ENCODE measurements around the gene HDAC11. TPM values are rescaled to one million over a fixed set of nuclear protein-coding genes. Genes with fewer than 3 reads are reported as not detected.
"Not testable (repeated sequence)": the region's sequence is repeated elsewhere in the genome, so short reads cannot be mapped to it uniquely, and the experiment has no call there.

The HDAC11 gene
- total RNA-seq (2014; rRNA removed; shearing (Covaris generic)) (8.7 and 12.2 TPM in 2 replicates), polyA plus RNA-seq (2016; fragmentation: Nextera tagmentation; extraction: Ambion mirVana) (11.7 and 12.1 TPM in 2 replicates)

DNA sequence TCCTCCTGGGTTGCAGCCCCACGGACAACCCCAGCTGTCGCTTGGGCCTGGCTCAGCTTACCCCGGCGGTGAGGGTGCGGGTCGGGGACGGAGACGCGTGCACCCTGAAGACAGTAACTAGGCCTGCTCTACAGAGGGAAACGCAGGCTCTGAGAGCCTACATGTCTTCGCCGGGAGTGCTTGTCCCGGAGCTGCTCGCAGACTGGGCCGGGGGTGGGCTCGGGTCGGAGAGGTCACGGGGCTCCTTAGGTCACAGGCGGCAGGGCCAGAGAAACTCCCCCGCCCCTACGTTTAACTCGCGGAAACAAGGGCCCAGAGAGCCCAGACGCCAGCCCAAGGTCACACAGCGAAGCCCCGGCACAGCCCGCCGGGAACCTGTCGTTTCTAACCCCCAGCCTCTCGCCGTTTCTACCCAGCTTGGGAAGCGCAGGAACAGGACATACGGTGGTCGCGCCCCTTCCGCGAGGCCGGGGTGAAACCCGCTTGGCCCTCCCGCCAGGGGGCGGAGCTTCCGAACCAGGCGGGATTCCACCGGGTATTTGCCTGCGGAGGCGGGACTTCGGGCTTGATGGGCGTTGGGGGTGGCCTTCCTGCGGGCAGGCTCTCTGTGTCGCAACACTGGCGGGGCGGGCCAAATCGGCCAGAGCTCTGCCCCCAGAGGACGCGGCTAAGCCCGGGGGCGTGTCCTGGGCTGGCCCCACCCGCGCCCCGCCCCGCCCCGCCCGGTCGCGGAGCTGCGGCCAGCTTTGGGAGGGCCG, at the start of gene HDAC11:
HDAC11 (plus strand) TSS at position 725 of the 758 bp plus-strand sequence. CDS start 42 bp downstream, outside the sequence.
- 0 out of 2 replicates have a peak, but pooled peaks cover 4% of the 10 kb centered on the region for H3F3A ChIP-seq (ENCODE audit: insufficient read depth)
- peak; percentile 99 for DNase-seq
- H3K79me2 ChIP-seq (ENCODE audit: insufficient read depth) = no peaks in the 10 kb centered on the region
- H3K27me3 ChIP-seq (replicated peaks; ENCODE audit: insufficient read depth) = no peaks in the 10 kb centered on the region
- no peaks in the 10 kb centered on the region for H3K9me3 ChIP-seq (ENCODE audit: low read depth)
- no peaks in the 10 kb centered on the region for H3K36me3 ChIP-seq (ENCODE audit: low read depth)
- H4K20me1 ChIP-seq (ENCODE audit: insufficient read depth) = no peaks in the 10 kb centered on the region
- peak within 1 kb of the TSS; percentile 59 for H3K27ac ChIP-seq
- in situ Hi-C loops (cut with MboI) = loop anchor here (25.0 kb wide), 1 partner anchor 408 kb away; the partner anchor contains the start of gene WNT7A
- H3K9me2 ChIP-seq (ENCODE audit: insufficient read depth) = no peaks in the 10 kb centered on the region
- WGBS, 2 experiments (ENCODE audit: low coverage in 1 of 2, low lambda C conversion rate in 2 of 2, missing lambda C conversion rate in 2 of 2) = 2% methylated on average over 50 to 55 of the region's 67 CpGs
- peak within 1 kb of the TSS; percentile 90 for H3K9ac ChIP-seq
- H3K4me1 ChIP-seq (ENCODE audit: insufficient read depth) = peaks cover 3% of the 10 kb centered on the region; the same call in 1 of the 2 replicates
- peak within 1 kb of the TSS; percentile 86 for H3K4me2 ChIP-seq (ENCODE audit: unreplicated experiment)
- peak within 1 kb of the TSS; percentile 78 for H3K4me3 ChIP-seq
- TF ChIP-seq EZH2phosphoT487 (IDR thresholded peaks at IDR 0.05; ENCODE audit: insufficient read depth, low read depth) = no peak
- no peak for TF ChIP-seq EZH2 (IDR thresholded peaks at IDR 0.05; ENCODE audit: insufficient read depth, poor library complexity, severe bottlenecking)
- H2AFZ ChIP-seq = peak within 1 kb of the TSS; percentile 89

DNA sequence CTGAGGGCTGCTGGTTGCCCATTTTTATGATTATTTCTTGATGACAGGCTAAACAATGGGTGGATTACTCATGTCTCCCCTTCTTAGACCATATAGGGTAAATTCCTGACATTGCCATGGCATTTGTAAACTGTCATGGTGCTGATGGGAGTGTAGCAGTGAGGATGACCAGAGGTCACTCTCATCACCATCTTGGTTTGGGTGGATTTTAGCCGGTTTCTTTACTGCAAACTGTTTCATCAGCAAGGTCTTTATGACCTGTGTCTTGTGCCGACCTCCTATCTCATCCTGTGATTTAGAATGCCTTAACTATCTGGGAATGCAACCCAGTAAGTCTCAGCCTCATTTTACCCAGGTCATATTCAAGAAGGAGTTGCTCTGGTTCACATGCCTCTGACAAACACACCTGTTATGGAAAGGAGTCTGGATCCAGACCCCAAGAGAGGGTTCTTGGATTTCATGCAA, 49.7 kb upstream of the HDAC11 start:
- H3K9me3 ChIP-seq (ENCODE audit: low read depth); in situ Hi-C loops (cut with MboI); H2AFZ ChIP-seq; H3K4me2 ChIP-seq (ENCODE audit: unreplicated experiment); H3K9me2 ChIP-seq (ENCODE audit: insufficient read depth); H3K9ac ChIP-seq; H3F3A ChIP-seq (ENCODE audit: insufficient read depth); H3K27ac ChIP-seq; H3K79me2 ChIP-seq (ENCODE audit: insufficient read depth); DNase-seq; H4K20me1 ChIP-seq (ENCODE audit: insufficient read depth); H3K4me1 ChIP-seq (ENCODE audit: insufficient read depth); H3K4me3 ChIP-seq; H3K36me3 ChIP-seq (ENCODE audit: low read depth): not testable (repeated sequence)
- peaks cover 14% of the 10 kb centered on the region for H3K27me3 ChIP-seq (replicated peaks; ENCODE audit: insufficient read depth)
- WGBS, 2 experiments (ENCODE audit: low coverage in 1 of 2, low lambda C conversion rate in 2 of 2, missing lambda C conversion rate in 2 of 2) = 41% methylated on average over 2 of the region's 2 CpGs

DNA sequence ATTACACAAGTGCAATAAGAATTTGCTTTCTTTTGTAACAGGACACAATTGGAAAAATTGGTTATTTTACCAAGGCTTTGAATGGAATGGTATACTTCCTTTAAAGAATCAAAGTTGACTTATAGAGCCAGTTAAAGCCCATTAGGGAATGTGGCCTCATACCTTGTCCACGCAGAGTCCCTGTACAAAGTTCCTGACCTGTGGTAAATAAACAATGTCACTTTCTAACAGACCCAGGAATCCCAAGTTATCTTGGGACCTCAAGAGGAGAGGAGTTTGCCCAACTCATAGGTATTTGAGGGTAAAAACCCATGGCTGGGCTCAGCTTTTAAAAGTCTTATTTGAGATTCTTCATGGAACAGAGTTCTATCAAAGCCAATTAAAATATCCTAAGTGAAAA, 48.0 kb upstream of the HDAC11 start:
- no peaks in the 10 kb centered on the region for H3K9me2 ChIP-seq (ENCODE audit: insufficient read depth)
- no peaks in the 10 kb centered on the region for H3K79me2 ChIP-seq (ENCODE audit: insufficient read depth)
- no peaks in the 10 kb centered on the region for H3F3A ChIP-seq (ENCODE audit: insufficient read depth)
- no peaks in the 10 kb centered on the region for H3K4me1 ChIP-seq (ENCODE audit: insufficient read depth)
- no peaks in the 10 kb centered on the region for H3K9me3 ChIP-seq (ENCODE audit: low read depth)
- H4K20me1 ChIP-seq (ENCODE audit: insufficient read depth) = no peaks in the 10 kb centered on the region
- H3K4me3 ChIP-seq = no peak overlapping the region
- TF ChIP-seq EZH2phosphoT487 (IDR thresholded peaks at IDR 0.05; ENCODE audit: insufficient read depth, low read depth) = no peak
- no peak for TF ChIP-seq EZH2 (IDR thresholded peaks at IDR 0.05; ENCODE audit: insufficient read depth, poor library complexity, severe bottlenecking)
- DNase-seq = no peak
- in situ Hi-C loops (cut with MboI) = no loop called here
- WGBS, 2 experiments (ENCODE audit: low coverage in 1 of 2, low lambda C conversion rate in 2 of 2, missing lambda C conversion rate in 2 of 2) = 17% methylated on average over 1 of the region's 1 CpG
- H3K27ac ChIP-seq = no peak overlapping the region
- H3K4me2 ChIP-seq (ENCODE audit: unreplicated experiment) = no peak overlapping the region
- H2AFZ ChIP-seq = no peak overlapping the region
- no peaks in the 10 kb centered on the region for H3K36me3 ChIP-seq (ENCODE audit: low read depth)
- H3K9ac ChIP-seq = no peak overlapping the region
- peaks cover 14% of the 10 kb centered on the region for H3K27me3 ChIP-seq (replicated peaks; ENCODE audit: insufficient read depth)

DNA sequence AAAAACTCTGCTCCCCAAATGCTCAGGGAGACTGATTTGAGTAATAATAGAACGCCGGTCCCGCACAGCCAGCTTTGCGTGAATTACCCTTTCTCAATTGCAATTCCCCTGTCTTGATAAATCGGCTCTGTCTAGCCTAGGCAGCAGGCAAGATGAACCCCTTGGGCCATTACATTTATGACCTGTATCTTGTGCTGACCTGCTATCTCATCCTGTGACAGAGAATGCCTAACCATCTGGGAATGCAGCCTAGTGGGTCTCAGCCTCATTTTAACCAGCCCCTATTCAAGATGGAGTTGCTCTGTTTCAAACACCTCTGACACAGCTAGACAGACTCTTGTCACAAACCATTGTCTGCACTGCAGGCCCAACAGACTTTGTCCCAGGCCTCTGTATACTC, 46.2 kb upstream of the HDAC11 start:
- Histone ChIP-seq H3K4me2 (ENCODE audit: unreplicated experiment) (no peak overlapping the region), H3F3A (ENCODE audit: insufficient read depth) (no peaks in the 10 kb centered on the region), H4K20me1 (ENCODE audit: insufficient read depth) (no peaks in the 10 kb centered on the region), H3K79me2 (ENCODE audit: insufficient read depth) (no peaks in the 10 kb centered on the region), H3K4me3 (no peak overlapping the region), H3K4me1 (ENCODE audit: insufficient read depth) (no peaks in the 10 kb centered on the region), H3K9ac (no peak overlapping the region), H3K27me3 (replicated peaks; ENCODE audit: insufficient read depth) (peaks cover 14% of the 10 kb centered on the region), H3K9me2 (ENCODE audit: insufficient read depth) (no peaks in the 10 kb centered on the region), H3K27ac (no peak overlapping the region), H3K9me3 (ENCODE audit: low read depth) (no peaks in the 10 kb centered on the region), H3K36me3 (ENCODE audit: low read depth) (no peaks in the 10 kb centered on the region), H2AFZ (no peak overlapping the region)
- 48 to 59% methylated on average over 5 of the region's 5 CpGs for WGBS, 2 experiments (ENCODE audit: low coverage in 1 of 2, low lambda C conversion rate in 2 of 2, missing lambda C conversion rate in 2 of 2)
- TF ChIP-seq EZH2 (IDR thresholded peaks at IDR 0.05; ENCODE audit: insufficient read depth, poor library complexity, severe bottlenecking) (no peak), EZH2phosphoT487 (IDR thresholded peaks at IDR 0.05; ENCODE audit: insufficient read depth, low read depth) (no peak)
- no peak for DNase-seq
- in situ Hi-C loops (cut with MboI) = no loop called here

DNA sequence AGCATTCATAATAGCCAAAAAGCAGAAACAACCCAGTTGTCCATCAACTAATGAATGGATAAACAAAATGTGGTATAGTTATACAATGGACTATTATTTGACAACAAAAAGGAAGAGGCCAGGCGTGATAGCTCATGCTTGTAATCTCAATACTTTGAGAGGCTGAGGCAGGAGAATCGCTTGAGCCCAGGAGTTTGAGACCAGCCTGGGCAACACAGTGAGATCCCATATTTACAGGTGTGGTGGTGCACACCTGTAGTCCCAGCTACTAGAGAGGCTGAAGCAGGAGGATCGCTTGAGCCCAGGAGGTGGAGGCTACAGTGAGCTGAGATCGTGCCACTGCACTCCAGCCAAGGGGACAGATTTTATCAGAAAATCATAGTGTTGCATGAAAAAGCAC, 43.9 kb upstream of the HDAC11 start:
- H3K4me3 ChIP-seq; H3K27ac ChIP-seq; H3K4me2 ChIP-seq (ENCODE audit: unreplicated experiment); H3K36me3 ChIP-seq (ENCODE audit: low read depth); H2AFZ ChIP-seq; H3K9ac ChIP-seq; H3K79me2 ChIP-seq (ENCODE audit: insufficient read depth); H4K20me1 ChIP-seq (ENCODE audit: insufficient read depth); H3K9me2 ChIP-seq (ENCODE audit: insufficient read depth); H3K9me3 ChIP-seq (ENCODE audit: low read depth); H3K27me3 ChIP-seq (replicated peaks; ENCODE audit: insufficient read depth); in situ Hi-C loops (cut with MboI); DNase-seq; H3F3A ChIP-seq (ENCODE audit: insufficient read depth); H3K4me1 ChIP-seq (ENCODE audit: insufficient read depth): not testable (repeated sequence)
- 35 to 36% methylated on average over 4 of the region's 4 CpGs for WGBS, 2 experiments (ENCODE audit: low coverage in 1 of 2, low lambda C conversion rate in 2 of 2, missing lambda C conversion rate in 2 of 2)

All from GM23248 (cell line).